ENCODE data around the gene PSMA8.
A peak's percentile ranks its signal among the peaks of the same experiment; 100 is the strongest.
"Not testable (repeated sequence)": the region's sequence is repeated elsewhere in the genome, so short reads cannot be mapped to it uniquely, and the experiment has no call there.

The PSMA8 gene

DNA sequence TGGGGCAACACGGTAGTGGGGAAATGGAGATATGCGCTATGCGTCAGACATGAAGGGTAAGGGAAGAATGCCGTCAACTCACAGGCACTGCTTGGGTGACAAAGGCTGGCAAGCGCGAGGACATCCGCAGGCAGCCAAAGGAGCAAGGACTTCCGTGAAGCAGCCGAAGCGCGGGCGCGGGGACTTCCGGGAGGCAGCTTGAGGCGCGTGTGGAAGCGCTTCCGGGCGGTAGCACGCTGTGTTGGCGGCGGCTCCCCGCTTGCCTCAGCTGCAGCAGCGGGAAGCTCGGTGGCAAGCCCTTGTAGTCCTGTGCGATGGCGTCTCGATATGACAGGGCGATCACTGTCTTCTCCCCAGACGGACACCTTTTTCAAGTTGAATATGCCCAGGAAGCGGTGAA is at the start of gene PSMA8:
PSMA8 (plus strand) TSS at position 218 of the 400 bp plus-strand sequence; CDS start at position 315, 97 bp downstream.
- DNase-seq: peak; percentile 56

DNA sequence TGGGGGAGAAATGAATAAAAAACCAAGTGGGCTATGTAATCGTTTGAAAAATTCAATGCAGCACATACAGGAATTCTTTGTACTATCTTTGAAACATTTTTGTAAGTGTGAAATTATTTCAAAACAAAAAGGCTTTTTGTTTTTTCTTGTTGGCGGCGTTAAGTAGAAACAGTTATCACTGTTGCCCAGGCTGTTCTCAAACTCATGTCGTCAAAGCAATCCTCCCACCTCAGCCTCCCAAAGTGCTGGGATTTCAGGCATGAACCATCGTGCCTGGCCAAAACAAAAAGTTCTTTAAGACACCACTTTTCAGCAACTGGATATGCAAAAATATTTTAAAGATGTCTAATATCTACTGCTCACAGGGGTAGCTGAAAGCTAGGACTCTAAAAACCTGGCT is 48.6 kb upstream of the PSMA8 start:
- DNase-seq: no peak

DNA sequence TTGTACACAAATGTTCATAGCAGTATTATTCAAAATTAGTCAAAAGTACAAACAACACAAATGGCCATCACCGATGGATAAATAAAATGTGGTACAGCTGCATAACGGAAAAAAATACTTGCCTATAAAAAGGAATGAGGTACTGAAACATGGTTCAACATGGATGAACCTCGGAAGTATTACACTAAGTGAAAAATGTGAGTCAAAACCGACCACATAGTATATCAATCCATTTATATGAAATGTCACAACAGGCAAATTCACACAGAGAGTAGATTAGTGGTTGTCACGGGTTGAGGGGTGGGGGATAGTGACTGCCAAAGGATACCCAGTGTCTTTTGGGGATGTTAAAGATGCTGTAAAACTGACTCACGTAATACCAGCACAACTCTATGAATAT is 46.7 kb upstream of the PSMA8 start:
- DNase-seq: no peak

DNA sequence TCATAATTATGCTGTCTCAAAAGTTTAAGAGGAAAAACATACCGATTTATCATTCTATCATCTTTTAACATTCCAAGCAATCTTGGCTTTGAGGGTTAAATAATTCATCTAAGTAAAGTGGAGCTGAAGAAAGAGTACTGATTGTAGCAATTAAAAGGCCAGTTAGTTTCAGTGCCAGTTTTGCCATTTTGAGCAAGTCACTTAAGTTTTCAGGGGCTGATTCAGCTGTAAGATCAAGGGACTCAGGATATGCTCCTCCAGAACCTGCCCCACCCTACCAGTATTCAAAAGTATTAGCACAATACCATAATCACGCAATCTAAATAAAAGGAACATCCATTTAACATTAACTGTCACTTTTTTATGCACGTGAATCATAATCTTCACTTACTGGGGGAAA is 45.2 kb upstream of the PSMA8 start:
- DNase-seq: peak; percentile 3

DNA sequence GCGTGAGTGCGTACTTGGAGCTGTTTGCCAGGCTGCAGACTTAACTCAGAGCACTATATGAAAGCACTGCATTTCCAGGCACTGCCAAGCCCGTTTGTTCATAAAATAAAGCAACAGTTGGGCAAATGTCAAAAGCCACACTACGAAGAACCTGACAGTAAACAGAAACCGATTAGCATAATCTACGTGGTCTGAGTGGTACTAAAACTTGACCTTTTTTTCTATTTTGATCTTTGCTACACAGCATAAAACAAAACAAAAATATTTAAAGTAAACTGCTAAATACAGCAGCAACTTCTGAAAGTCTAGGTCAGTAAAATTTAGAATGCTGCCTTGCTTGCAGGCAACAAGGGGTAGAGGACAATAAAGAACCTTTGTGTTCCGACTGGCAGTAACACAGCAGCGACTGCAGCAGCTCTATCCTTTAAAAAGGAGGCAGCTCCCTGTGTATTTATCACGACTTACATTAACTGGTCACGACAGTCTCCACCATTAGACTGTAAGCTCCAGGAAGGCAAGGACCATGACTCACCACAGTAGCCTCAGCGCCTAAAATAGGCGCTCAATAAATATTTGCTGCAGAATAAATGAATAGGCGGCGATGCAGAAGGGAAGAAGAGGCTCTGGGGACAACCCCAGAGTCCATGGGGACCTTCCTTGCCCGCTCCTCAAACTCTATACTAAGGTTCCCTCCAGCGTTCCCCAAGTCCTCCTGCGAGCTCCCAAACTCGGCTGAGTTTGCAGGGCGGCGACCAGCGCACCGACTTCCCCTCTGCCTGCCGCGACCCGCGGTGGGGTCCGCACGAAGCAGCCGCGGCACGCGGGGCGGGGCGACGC is 44.2 kb upstream of the PSMA8 start:
- DNase-seq: peak; percentile 26

DNA sequence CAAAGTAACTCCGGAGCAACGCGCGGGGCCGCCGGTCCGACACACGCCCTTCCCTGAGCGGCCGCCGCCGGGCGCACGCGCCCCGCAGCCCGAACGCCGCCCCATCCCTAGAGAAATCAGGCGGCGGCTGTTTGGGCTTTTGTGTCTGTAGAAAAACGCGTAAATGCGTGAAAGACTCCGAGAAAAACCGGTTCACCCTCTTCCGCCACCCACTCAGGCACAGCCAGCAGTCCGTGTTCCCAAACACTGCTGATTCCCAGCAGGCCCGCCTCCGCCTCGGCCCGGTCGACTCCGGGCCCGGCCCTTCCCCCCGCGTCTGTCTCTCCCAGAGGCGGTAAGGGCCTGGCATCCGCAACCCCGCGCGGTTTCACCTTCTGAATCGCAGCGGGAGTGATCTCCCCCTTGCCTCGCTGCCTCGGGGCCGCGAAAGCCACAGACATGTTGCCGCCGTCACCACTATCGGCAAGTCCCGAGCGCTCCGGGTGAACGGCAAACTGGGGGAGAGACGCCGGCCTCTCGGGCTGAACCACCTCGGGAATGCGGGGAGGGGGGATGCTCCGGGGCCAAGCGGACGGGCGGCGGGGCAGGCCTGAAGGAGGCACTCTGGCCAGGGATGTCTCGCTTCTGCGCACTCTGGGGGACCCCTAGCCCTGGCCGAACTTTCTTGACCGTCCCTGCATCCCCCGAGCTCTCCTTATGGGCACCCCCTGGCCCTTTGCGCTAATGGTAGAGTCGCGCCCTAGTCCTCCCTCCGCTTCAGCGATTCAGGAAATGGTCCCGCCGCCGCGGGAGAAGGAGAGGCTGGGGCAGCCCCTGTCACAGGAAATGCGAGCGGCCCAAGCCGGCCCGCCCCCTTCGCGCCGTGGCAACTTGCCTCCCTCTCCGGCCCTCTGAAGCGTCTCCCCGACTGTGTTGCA is 43.3 kb upstream of the PSMA8 start, which contains the start of gene SS18:
SS18 (minus strand) TSS at position 484 of the 917 bp plus-strand sequence; CDS start at position 440, 44 bp downstream.
- DNase-seq: peak; percentile 91

DNA sequence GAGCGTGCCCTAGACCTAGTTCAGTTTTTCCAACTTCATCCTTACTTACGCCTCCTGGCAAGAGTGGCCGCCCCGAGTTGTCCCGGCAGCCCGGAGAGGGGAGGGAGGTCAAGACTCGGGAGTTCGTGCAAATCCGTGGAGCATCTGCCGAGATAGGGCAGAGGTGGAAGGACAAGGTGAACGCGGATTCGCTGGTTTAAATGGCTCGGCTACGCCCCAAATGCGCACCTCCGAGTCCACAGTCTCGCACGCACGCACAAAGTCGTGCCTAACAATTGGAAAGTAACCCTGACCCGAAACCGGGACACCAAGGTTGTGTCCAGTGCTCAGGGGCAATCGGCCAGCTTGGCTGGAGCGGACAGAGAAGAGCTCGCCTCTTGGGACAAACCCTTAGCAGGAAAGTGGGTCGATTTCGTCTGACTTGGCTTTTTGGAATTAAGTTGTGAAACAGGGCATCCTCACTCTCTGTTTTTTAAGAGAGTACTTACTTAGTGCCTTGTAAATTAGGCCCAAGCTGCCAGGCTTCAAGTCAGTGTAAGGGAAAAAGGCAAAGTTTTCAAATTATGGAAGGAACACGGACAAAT is 42.5 kb upstream of the PSMA8 start:
- DNase-seq: no peak

DNA sequence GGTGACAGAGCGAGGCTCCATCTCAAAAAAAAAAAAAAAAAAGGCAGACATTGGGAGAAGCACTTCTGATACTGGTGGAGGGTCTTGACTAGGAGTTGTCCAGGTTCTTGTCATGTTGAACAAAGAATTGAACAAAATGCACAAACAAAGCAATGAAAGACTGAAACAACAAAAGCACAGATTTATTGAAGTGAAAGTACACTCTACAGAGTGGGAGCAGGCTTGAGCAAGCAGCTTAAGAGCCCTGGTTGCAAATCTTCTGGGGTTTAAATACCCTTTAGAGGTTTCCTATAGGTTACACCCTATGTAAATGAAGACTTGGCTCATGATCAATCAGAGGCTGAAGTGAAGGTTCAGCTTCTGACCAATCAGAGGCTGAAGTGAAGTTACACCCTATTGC is 36.8 kb upstream of the PSMA8 start:
- DNase-seq: no peak

DNA sequence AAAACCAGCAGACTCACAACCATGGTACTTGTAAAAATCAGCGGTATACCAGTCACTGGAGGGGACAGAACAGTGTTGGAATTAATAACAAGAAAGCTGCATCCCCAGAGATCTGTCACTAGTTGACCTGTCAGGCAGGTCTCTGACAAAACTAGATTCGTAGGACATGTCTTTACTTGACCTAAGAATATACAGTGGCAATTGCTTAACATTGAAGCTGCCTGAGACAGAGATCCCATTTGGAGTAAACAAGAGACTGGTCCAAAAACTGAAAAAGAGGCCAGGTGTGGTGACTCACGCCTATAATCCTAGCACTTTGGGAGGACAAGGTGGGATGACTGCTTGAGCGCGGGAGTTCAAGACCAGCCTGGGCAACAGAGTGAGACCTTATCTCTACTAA is 36.1 kb upstream of the PSMA8 start:
- no peak for DNase-seq

DNA sequence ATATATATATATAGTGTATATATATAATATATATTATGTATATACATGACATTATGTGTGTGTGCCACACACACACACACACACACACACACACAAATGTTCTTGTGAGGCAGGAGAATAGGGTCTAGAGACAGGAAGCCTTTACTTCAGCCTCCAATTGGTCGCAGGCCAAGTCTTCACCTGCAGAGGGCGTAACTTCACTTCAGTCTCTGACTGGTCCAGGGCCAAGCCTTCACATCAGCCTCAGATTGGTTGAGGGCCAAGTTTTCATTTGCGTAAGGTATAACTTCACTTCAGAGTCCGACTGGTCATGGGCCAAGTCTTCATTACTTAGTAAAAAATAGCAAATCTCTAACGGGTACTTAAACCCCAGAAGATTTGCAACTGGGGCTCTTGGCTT is 30.1 kb upstream of the PSMA8 start:
- peak; percentile 38 for DNase-seq

DNA sequence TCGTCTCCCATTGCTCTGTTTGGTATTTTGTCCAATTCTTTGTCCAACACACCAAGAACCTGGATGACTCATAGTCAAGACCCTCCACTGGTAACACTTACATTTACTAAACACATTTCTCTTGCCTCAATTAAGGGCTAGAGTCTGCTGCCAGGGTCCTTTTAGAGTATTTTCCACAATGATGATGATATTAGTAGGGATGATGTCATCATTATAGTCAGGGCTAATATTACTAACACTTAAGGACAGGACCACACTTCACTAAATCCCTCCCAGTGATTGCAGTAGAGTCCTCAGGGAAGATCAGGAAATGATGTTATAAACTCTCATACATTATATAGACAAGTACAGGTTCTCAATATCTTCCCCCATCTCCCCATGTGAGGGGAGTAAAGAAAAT is 29.6 kb upstream of the PSMA8 start:
- DNase-seq: no peak

DNA sequence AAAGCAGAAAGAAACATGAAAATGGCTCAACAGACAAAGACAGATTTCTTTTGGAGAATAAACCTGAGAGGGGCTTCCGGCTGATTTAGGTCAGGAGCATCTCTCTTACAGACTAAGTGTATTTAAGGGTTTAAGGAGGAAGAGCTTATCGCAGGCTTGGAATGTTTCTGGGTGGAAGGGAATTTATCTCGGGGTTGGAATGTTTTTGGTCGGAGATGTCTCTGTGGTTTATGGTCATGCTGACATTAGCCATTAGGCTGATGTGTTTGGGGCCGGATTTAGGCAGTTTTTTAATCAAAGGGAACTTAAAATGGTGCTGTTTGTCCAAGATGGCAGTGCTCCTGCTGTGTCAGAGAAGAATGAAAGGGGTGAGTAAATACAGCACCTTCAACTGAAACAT is 14.4 kb upstream of the PSMA8 start:
- no peak for DNase-seq

DNA sequence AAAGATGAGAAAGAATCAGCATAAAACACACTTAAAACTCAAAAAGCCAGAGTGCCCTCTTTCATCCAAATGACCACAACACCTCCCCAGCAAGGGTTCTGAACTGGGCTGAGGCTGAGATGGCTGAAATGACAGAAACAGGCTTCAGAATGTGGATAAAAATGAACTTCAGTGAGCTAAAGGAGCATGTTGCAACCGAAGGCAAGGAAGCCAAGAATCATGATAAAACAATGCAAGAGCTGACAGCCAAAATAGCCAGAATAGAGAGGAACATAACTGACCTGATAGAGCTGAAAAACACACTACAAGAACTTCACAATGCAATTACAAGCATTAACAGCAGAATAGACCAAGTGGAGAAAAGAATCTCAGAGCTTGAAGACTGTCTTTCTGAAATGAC is 12.2 kb upstream of the PSMA8 start:
- no peak for DNase-seq

DNA sequence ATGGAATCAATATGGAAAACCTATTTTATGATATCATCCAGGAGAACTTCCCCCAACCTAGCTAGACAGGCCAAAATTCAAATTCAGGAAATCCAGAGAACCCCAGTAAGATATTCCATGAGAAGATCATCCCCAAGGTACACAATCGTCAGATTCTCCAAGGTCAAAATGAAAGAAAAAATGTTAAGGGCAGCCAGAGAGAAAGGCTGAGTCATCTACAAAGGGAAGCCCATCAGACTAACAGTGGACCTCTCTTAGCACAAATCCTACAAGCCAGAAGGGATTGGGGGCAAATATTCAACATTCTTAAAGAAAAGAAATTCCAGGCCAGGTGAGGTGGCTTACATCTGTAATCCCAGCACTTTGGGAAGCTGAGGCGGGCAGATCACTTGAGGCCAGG is 11.7 kb upstream of the PSMA8 start:
- not testable (repeated sequence) for DNase-seq

DNA sequence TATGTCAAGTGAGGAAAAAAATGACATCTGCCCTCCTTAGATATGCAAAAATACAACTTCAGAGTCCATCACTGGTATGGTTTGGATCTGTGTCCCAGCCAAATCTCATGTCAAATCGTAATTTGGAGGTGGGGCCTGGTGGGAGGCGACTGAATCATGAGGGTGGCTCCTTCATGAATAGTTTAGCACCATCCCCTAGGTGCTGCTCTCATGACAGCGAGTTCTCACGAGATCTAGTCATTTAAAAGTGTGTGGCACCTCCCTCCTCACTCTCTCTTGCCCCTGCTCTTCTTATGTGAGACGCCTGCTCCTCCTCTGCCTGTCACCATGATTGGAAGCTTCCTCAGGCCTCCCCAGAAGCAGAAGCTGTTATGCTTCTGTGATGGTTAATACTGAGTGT is 5.9 kb upstream of the PSMA8 start:
- DNase-seq: no peak

DNA sequence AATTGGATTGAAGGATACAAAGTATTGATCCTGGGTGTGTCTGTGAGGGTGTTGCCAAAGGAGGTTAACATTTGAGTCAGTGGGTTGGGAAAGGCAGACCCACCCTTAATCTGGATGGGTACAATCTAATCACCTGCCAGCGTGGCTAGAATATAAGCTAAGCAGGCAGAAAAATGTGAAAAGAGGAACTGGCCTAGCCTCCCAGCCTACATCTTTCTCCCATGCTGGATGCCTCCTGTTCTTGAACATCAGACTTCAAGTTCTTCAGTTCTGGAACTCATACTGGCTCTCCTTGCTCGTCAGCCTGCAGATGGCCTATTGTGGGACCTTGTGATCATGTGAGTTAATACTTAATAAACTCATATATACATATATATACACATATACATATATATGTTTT is 5.5 kb upstream of the PSMA8 start:
- DNase-seq: not testable (repeated sequence)

DNA sequence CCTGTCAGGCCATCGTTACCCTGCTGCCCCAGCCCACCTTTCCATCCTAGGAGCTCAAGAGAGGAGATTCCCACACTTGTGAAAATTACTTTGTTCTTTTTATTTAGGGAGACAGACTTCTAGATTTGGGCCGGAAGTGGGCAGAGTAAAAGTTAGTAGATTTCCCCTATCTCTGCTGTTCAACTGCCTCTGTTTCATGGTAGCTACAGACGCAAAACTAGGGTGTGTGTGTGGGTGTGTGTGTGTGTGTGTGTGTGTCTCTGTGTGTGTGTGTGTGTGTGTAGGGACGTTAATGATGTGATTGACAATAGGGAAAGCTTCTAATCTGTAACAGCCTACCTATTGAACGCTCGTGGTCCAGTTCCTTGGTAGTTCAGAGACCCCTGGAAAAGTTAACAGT is 438 bp downstream of the PSMA8 start:
- peak; percentile 18 for DNase-seq

DNA sequence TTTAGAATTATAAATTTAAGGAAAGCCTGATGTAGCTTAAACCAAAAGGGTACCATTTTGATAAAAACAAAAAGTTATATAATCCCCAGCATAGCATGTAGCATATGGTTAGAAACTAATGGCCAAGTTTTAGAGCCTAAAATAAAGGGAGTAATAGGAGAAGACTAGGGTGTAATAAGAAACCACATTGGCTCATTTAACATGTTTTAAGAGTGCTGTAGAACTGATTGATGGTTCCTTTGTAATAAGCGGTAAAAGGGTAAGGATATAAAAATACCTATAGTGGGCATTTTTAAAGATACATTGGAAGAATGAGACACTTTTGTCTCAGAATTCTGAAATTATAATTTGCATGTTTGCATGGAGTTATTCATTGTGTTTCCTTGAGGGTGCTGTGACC is 1.9 kb downstream of the PSMA8 start:
- DNase-seq: no peak

DNA sequence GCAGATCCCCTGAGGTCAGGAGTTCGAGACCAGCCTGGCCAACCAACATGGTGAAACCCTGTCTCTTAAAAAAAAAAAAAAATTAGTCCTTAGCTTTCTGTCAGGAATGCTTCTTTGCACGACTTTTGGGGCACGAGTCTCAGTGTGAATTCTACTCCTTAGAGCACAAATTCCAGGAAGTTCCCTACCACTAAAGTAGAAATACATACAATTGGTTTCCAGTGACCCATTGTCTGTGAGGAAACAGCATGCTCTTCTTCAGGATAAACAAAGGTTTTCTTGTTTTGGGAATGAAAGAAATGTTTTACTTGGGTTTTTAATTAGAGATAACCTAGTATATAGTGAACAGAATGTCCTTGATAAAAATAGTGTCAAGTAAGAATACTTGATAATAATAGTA is 23.7 kb downstream of the PSMA8 start:
- no peak for DNase-seq

DNA sequence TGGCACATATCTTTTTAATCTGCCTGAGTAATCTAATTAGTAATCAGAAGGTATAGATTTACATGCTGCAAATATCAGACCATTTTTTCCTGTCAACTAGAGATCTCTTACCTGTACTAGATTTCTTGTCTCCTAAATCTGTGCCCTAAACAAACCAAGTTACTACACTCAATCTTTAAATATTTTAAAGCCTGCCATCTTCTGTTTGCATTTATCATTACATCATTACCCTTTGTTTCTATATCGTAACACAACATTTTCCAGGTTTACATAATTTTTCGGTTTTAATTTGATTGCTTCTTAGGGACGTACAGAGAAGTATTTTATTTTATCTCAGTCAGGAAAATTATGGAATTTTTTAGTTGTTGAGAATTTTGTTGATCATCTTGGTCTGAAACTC is 25.7 kb downstream of the PSMA8 start:
- peak; percentile 28 for DNase-seq

DNA sequence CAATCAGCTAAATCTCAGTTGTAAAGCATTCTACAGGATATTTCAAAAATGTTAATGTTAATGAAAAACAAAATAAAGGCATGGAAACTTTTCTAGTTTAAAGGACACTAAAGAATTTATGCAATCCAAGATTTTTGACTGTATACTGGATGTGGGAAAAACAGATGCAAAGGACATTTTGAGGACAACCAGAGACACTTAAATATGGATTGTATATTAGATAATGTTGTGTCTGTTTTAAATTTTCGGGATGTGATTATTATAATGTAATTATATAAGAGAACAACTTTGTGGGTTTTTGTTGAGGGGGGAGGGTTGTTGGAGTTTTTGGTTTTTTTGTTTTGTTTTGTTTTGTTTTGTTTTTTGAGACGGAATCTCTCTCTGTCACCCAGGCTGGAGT is 30.9 kb downstream of the PSMA8 start:
- no peak for DNase-seq

DNA sequence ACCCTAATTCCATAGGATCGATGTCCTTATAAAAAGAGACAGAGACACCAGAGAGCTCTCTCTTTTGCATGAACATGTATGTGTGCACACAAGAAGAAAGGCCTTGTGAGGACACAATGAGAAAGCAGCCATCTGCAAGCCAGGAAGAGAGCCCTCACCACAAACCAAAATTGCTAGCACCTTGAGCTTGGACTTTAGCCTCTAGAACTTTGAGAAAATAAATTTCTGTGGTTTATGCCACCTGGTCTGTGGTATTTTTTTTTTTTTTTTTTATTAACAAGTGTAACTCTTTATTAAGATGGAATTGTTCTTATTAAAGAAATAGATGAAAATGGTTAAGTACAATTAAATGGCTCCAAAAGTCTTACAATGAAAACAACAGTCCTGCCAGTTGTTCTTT is 33.9 kb downstream of the PSMA8 start:
- DNase-seq: not testable (repeated sequence)

DNA sequence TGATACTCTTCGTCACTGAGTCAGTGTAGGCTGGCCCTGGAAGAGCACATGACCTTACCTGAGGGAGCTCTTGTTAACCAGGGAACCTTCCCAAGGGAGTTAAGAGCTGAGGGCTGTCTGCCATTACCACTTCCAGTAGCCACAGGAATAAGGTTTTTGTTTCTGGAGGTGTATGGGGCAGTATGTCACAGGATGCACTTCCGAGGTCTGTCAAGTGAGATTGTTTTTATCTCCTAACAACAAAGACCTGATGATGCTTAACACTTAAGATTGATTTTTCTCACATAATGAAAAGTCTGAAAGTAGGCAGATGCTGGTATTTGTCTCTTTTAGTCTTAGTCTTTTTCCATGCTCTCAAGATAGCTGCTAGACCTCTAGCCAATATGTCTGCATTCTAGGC is 41.8 kb downstream of the PSMA8 start:
- no peak for DNase-seq

DNA sequence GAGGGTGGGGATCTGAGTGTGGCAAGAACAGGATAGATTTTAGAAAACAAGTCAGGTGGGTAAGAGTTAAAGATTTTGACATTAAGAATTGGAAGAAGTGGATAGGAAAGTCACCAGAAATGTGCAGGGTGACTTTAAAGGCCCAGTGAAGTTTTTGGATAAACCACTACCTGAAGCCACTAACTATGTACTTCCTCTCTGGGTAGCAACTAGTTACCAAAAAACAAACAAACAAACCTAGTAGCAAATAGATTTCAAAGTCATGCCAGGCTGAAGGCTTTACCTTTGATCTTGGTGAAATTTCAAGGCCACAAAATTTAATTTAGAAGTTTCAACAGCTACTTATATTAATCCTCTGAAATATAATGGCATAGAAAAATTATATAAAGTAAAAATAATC is 42.5 kb downstream of the PSMA8 start:
- no peak for DNase-seq

All from CD4-positive, alpha-beta T cell treated with Interleukin-12 subunit alpha and Interleukin-12 subunit beta, for 1 hour (primary cell).